Sigmoid colon (tissue), 7 donors: ENCODE measurements around the gene ADAM10. TPM values are rescaled to one million over a fixed set of nuclear protein-coding genes. Genes with fewer than 3 reads are reported as not detected.

ENCODE experiments used
- DNase-seq: peaks from one replicate; pipeline ENCODE4 v3.0.0-alpha.2; 2019
- H3K27ac ChIP-seq, 4 donors: fragments of 200-600 bp; sonication (generic); one replicate each; pipeline ENCODE4 v1.5.1; 2016 to 2019; ENCODE audit warnings: mild to moderate bottlenecking in 1 of 4
- H3K27me3 ChIP-seq, 3 donors: fragments of 200-600 bp; sonication (generic); one replicate each; pipeline ENCODE4 v1.5.1; 2019; ENCODE audit warnings: mild to moderate bottlenecking in 1 of 3
- H3K36me3 ChIP-seq, 4 donors: fragments of 200-600 bp; sonication (generic); one replicate each; pipeline ENCODE4 v1.5.1; 2016 to 2019
- H3K4me1 ChIP-seq, 4 donors: fragments of 200-600 bp; sonication (generic); one replicate each; pipeline ENCODE4 v1.5.1; 2017 to 2019
- H3K4me3 ChIP-seq, 4 donors: fragments of 200-600 bp; sonication (generic); one replicate each; pipeline ENCODE4 v1.5.1; 2017 to 2019; ENCODE audit warnings: mild to moderate bottlenecking in 2 of 4, moderate library complexity in 1 of 4
- H3K9me3 ChIP-seq, 4 donors: fragments of 200-600 bp in 3 of 4; sonication (generic) in 3 of 4; one replicate each; pipeline versions ENCODE4 v1.5.1 to v1.6.1; 2013 to 2019
- CTCF ChIP-seq, 4 experiments: fragments of 450-650 bp in 3 of 4; fragments of 200-600 bp in 1 of 4; IDR thresholded peaks; one replicate each; pipeline ENCODE4 v1.5.1; 2016 to 2019; ENCODE audit warnings: antibody characterized with exemption in 4 of 4, mild to moderate bottlenecking in 3 of 4, moderate library complexity in 2 of 4
- EP300 ChIP-seq, 4 donors: sonication (generic); formaldehyde crosslinking; IDR thresholded peaks; one replicate each; pipeline ENCODE4 v1.6.1; 2017; ENCODE audit warnings: antibody characterized with exemption in 4 of 4
- POLR2A ChIP-seq, 2 donors: fragments of 450-650 bp; IDR thresholded peaks; one replicate each; pipeline ENCODE4 v1.6.1; 2016; ENCODE audit warnings: antibody characterized with exemption in 2 of 2, mild to moderate bottlenecking in 2 of 2, moderate library complexity in 2 of 2
- POLR2AphosphoS5 ChIP-seq, 4 donors: sonication (generic); formaldehyde crosslinking; IDR thresholded peaks; one replicate each; pipeline ENCODE4 v1.6.1; 2017; ENCODE audit warnings: antibody characterized with exemption in 4 of 4
- WGBS, 2 donors: extraction: QIAGEN DNeasy Blood & Tissue Kit; methylation state at CpG; one replicate each; pipeline ENCODE4 v1.1.7; 2013; 5-methylcytosine and 5-hydroxymethylcytosine counted together
- intact Hi-C: fragments of 100-400 bp; cut with DNase I; formaldehyde crosslinking; loops from one replicate; pipeline ENCODE4 v1.15.1; 2023
- polyA plus RNA-seq, 3 donors: library from polyadenylated mRNA; stranded (reverse); fragments of 200-250 nt; gene quantifications; one replicate each; pipeline ENCODE4 v1.2.3, GENCODE V29; 2013
- total RNA-seq, 4 donors: library from RNA; depleted of rRNA; stranded (reverse); fragments of >200 nt; gene quantifications; one replicate each; pipeline ENCODE4 v1.1.0, GENCODE V29; 2016
- donor health status: healthy with polysubstance abuse.
- donor health status: Bipolar disorder and iron deficiency.
- donor health status: healthy.

The ADAM10 gene
- total and polyA plus RNA-seq, 7 donors = 6.6 to 70.9 (median 44.9) TPM

- Histone ChIP-seq H3K36me3 (no peaks in the 10 kb centered on the region), H3K27me3 (no peaks in the 10 kb centered on the region), H3K4me1 (no peaks in the 10 kb centered on the region), H3K9me3 (peaks cover 0 to 3% (median 0%) of the 10 kb centered on the region in 4 donors), H3K27ac (no peak overlapping the region), H3K4me3 (no peak overlapping the region)
- DNase-seq = no peak
- TF ChIP-seq CTCF (IDR thresholded peaks at IDR 0.05) (no peak), POLR2AphosphoS5 (IDR thresholded peaks at IDR 0.05) (no peak), POLR2A (IDR thresholded peaks at IDR 0.05) (no peak), EP300 (IDR thresholded peaks at IDR 0.05) (no peak)
- intact Hi-C loops = no loop called here
Measured at GRCh38 chr15:58762285-58762684, 12.8 kb upstream of the ADAM10 start.

DNA sequence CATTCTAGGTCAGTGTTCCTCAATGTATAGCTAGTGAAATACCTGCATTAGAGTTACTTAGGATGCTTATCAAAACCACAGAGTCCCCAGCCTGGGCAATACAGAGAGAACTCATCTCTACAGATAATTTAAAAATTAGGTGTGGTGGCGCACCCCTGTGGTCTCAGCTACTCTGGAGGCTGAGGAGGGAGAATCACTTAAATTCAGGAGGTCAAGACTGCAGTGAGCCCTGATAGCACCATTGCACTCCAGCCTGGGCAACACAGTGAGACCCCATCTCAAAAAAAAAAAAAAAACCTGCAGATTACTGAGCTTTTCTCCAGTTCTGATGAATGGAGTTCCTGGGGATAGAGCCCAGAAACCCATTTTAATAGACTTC lies 11.5 kb upstream of the ADAM10 start:
- Histone ChIP-seq H3K4me3 (no peak overlapping the region), H3K27ac (no peak overlapping the region), H3K4me1 (no peaks in the 10 kb centered on the region), H3K9me3 (peaks cover 0 to 3% (median 0%) of the 10 kb centered on the region in 4 donors), H3K27me3 (no peaks in the 10 kb centered on the region), H3K36me3 (no peaks in the 10 kb centered on the region)
- 94 to 97% methylated on average over 1 of the region's 1 CpG for WGBS, 2 donors
- no peak for DNase-seq
- TF ChIP-seq POLR2AphosphoS5 (IDR thresholded peaks at IDR 0.05) (no peak), EP300 (IDR thresholded peaks at IDR 0.05) (no peak), POLR2A (IDR thresholded peaks at IDR 0.05) (no peak)
- intact Hi-C loops = no loop called here

DNA sequence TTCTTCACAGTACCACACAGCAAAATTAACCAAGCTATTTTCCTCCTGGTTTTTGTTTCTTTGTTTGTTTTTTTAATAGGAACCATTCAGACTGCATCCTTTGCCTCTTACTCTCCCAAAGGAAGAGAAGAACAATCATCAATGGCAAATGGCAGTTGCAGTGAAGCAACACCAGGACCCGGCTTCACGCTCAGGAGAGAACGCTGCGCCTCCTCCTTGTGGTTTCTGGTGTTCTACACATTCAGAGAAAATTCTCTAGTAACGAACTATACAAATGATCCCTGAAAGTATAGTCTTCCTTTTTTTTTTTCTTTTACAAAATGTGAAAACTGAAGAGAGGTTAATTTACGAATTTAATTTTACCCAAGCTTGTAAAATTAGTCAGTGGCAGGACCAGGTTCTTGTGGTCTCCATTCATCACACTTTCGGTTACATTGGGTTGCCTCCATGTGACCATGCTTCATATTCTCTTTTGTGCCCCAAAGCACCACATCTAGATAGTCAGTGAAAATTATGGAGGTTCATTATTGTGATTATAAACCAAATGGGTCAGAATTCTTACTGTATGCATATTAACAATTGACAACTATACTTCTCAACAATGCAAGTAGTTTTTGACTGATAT lies 11.0 kb upstream of the ADAM10 start:
- Histone ChIP-seq H3K4me1 (no peaks in the 10 kb centered on the region), H3K36me3 (no peaks in the 10 kb centered on the region), H3K27me3 (no peaks in the 10 kb centered on the region), H3K9me3 (peaks cover 0 to 3% (median 0%) of the 10 kb centered on the region in 4 donors), H3K27ac (no peak overlapping the region), H3K4me3 (no peak overlapping the region)
- intact Hi-C loops = no loop called here
- WGBS, 2 donors = 85 to 90% methylated on average over 7 of the region's 7 CpGs
- TF ChIP-seq EP300 (IDR thresholded peaks at IDR 0.05) = no peak
- TF ChIP-seq POLR2A (IDR thresholded peaks at IDR 0.05) = no peak
- no peak for TF ChIP-seq CTCF (IDR thresholded peaks at IDR 0.05)
- TF ChIP-seq POLR2AphosphoS5 (IDR thresholded peaks at IDR 0.05) = no peak
- no peak for DNase-seq

GRCh38 chr15:58758141-58758540 lies 8.6 kb upstream of the ADAM10 start:
- TF ChIP-seq POLR2AphosphoS5 (IDR thresholded peaks at IDR 0.05) (no peak), POLR2A (IDR thresholded peaks at IDR 0.05) (no peak)
- no peak for DNase-seq
- 49 to 59% methylated on average over 3 of the region's 3 CpGs for WGBS, 2 donors
- no peaks in the 10 kb centered on the region for H3K9me3 ChIP-seq
- no peaks in the 10 kb centered on the region for H3K27me3 ChIP-seq
- H3K36me3 ChIP-seq = no peaks in the 10 kb centered on the region
- H3K27ac ChIP-seq = no peak overlapping the region
- H3K4me3 ChIP-seq = no peak overlapping the region
- intact Hi-C loops = loop anchor here (10.0 kb wide), 1 partner anchor 533 kb away; no protein-coding TSS in a partner anchor
- H3K4me1 ChIP-seq = no peaks in the 10 kb centered on the region

DNA sequence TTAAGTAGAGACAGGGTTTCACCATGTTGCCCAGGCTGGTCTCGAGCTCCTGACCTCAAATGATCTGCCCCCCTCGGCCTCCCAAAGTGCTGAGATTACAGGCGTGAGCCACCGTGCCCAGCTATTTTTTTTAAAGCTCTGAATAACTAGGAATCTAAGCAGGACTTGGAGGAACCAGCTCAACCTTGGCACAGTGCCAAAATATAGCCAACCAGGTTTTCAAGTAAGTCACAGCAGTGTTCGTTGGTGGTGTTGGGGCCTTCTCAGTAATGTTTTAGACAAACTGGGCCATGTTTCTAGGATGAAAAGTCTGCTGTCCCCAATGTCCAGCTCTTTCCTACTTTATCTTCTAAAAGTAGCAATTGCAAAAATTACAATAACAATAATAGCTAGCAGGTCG lies 6.4 kb upstream of the ADAM10 start:
- intact Hi-C loops = loop anchor here (10.0 kb wide), 1 partner anchor 531 kb away; no protein-coding TSS in a partner anchor
- Histone ChIP-seq H3K4me3 (no peak overlapping the region), H3K9me3 (no peaks in the 10 kb centered on the region), H3K4me1 (no peaks in the 10 kb centered on the region), H3K36me3 (no peaks in the 10 kb centered on the region), H3K27me3 (no peaks in the 10 kb centered on the region), H3K27ac (no peak overlapping the region)
- no peak for DNase-seq
- WGBS, 2 donors = 48 to 77% methylated on average over 6 of the region's 6 CpGs
- TF ChIP-seq POLR2AphosphoS5 (IDR thresholded peaks at IDR 0.05) = no peak

DNA sequence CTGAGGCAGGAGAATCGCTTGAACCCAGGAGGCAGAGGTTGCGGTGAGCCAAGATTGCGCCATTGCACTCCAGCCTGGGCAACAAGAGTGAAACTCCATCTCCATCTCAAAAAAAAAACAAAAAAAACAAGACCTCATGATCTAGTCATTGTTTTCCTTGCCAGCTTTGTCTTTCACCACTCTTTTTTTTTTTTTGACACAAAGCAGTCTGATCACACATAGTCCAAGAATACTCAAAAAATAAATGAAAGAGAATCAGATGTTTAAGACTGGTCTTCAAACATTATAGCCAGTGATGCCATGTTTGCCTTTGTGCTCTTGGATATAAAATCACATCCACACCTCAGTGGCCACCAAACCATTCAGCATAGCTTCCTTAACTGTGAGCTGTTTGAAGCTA lies 5.8 kb upstream of the ADAM10 start:
- 99 to 100% methylated on average over 3 of the region's 3 CpGs for WGBS, 2 donors
- Histone ChIP-seq H3K4me1 (peaks cover 0 to 4% (median 0%) of the 10 kb centered on the region in 4 donors), H3K4me3 (no peak overlapping the region), H3K9me3 (no peaks in the 10 kb centered on the region), H3K27me3 (no peaks in the 10 kb centered on the region), H3K36me3 (no peaks in the 10 kb centered on the region), H3K27ac (no peak overlapping the region)
- TF ChIP-seq CTCF (IDR thresholded peaks at IDR 0.05) = no peak
- TF ChIP-seq POLR2A (IDR thresholded peaks at IDR 0.05) = no peak
- TF ChIP-seq POLR2AphosphoS5 (IDR thresholded peaks at IDR 0.05) = no peak
- TF ChIP-seq EP300 (IDR thresholded peaks at IDR 0.05) = no peak
- no peak for DNase-seq
- intact Hi-C loops = loop anchor here (10.0 kb wide), 1 partner anchor 531 kb away; no protein-coding TSS in a partner anchor
